CD1c-positive myeloid dendritic cell (primary cell): ENCODE results near the gene TXLNG.
"Not testable (repeated sequence)": the region's sequence is repeated elsewhere in the genome, so short reads cannot be mapped to it uniquely, and the experiment has no call there.

ENCODE experiments used
- DNase-seq: peaks from one replicate; pipeline ENCODE4 v3.0.0-alpha.2; 2016; ENCODE audit errors: extremely low spot score

TXLNG gene

DNA sequence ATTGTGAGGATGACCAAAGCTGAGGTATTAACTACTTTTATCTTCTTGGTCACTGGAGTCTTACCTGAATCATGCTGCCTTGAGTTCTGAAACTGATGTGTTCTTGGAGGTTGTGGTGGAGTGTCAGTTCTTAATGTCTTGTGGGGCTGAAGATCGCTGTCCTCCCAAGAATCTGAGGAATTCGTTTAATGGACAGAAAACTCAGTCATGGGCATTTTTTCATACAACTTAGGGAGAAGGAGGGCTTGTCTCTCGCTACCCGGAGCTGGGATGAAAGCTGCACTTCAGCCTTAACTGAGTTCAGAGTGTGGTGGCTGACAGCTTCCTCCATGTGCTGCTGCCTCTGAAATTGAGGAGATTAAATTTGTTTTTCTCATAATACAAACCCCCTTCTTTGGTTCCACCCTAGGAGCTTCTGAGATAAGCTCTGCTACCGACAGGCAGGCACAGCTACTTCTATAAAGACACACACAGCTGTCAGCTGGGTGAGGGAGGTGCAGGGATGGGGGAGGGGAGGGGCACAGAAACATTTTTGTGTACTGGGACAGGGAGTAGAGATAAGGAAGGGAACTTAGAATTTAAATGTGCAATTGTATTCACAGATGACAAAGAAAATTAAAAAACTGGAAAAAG, 53.1 kb downstream of the TXLNG start:
- DNase-seq, result no peak

- DNase-seq, result no peak
Observed at GRCh38 chrX:16839852-16840460, 53.7 kb downstream of the TXLNG start.

- no peak for DNase-seq
Observed at GRCh38 chrX:16842684-16843083, 56.4 kb downstream of the TXLNG start.

GRCh38 chrX:16843208-16843909, 57.1 kb downstream of the TXLNG start:
- no peak for DNase-seq

DNA sequence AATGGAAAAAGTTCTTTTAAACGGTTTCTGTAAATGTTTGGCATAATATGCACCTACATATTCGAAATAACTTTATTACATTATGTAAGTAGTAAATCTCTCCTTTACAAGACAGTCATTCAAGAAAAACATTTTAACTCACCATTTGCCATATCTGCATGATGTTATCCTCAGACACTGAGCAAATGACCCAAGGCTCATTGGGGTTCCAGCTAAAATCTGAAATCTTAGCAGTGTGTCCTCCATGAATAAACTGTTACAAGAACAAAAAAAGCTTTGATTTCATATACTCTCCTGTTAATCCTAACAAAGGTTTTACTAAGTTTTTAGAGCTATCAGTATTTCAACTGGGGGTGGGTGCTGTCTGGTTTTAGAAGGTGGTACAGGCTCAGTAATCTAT, 59.4 kb downstream of the TXLNG start:
- no peak for DNase-seq

- DNase-seq, result no peak
Observed at GRCh38 chrX:16848541-16848940, 62.3 kb downstream of the TXLNG start.

DNA sequence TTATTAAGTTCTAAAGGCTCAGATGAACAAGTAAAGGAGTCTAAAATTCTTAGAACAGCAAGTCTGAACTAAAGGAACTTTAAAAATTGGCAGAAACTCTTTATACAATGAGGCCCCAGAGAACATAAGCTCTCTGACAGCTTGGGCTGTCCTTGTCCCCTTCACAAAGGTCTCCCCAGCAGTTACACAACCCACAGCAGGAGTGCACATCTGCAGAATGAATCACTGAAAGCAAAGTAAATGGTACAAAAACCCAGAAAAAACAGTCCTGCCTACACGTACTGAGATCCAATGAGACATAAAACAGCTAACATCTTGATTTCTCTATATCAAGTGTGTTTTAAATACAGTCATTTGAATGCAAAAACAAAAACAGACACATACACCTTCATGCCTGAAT, 65.2 kb downstream of the TXLNG start:
- no peak for DNase-seq

- no peak for DNase-seq
Observed at GRCh38 chrX:16851827-16852226, 65.6 kb downstream of the TXLNG start.

DNA sequence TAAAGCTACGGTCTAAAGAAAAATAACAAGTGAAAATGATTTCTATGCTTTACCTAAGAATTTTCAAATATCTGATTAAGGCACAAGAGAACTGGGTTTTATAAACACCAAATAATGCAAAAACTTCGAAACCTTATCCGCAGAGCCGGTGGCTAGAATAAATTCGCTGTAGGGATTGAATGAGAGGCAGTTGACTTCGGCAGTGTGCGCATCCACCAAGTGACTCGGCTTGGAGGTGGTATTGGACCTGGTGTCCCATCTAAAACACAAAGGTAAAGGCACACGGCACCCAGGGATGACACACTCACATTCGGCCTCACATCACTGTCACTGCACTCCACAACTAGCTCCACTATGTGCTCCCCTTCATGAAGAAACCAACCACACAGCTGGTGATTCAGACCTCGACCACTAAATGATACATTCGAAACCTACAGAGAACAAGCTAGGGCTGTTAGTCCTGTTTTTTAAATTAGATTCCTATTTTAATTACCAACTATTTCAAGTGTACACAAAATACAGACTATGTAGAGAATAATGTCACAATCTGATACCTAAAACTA, 66.4 kb downstream of the TXLNG start:
- no peak for DNase-seq

DNA sequence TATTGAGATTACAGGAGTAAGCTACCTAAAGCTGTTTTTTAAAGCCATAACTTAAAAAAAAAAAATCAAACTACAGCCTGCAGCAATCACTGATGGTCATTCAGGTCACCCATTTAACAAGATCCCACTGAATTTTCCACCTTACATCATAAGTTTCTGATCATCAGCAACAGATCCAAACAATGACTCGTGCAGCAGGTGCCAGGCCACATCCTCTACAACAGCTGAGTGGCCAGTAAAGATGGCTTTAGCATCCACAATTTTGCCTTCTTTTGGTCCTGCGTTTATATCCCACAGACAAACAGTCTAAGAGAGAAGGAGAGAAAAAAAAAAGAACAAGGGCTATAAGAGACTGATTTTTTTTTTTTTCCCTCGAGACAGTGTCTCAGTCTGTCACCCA, 67.3 kb downstream of the TXLNG start:
- no peak for DNase-seq

GRCh38 chrX:16855363-16856075, 69.3 kb downstream of the TXLNG start:
- no peak for DNase-seq

- not testable (repeated sequence) for DNase-seq
Observed at GRCh38 chrX:16856076-16856404, 69.8 kb downstream of the TXLNG start.

GRCh38 chrX:16856744-16857143, 70.5 kb downstream of the TXLNG start:
- no peak for DNase-seq

- DNase-seq, result no peak
Observed at GRCh38 chrX:16862829-16863228, 76.6 kb downstream of the TXLNG start.

- no peak for DNase-seq
Observed at GRCh38 chrX:16867947-16868346, 81.7 kb downstream of the TXLNG start.

- DNase-seq, result no peak
Observed at GRCh38 chrX:16868920-16869319, 82.7 kb downstream of the TXLNG start.

GRCh38 chrX:16869393-16870094, 83.3 kb downstream of the TXLNG start:
- DNase-seq, result peak; percentile 67

- peak; percentile 95 for DNase-seq
Observed at GRCh38 chrX:16870095-16870861, 84.0 kb downstream of the TXLNG start, which contains the start of gene RBBP7. RBBP7 (minus strand) TSS chrX:16870362; CDS start chrX:16870053, 309 bp downstream.

GRCh38 chrX:16870862-16871815, 84.9 kb downstream of the TXLNG start:
- no peak for DNase-seq

DNA sequence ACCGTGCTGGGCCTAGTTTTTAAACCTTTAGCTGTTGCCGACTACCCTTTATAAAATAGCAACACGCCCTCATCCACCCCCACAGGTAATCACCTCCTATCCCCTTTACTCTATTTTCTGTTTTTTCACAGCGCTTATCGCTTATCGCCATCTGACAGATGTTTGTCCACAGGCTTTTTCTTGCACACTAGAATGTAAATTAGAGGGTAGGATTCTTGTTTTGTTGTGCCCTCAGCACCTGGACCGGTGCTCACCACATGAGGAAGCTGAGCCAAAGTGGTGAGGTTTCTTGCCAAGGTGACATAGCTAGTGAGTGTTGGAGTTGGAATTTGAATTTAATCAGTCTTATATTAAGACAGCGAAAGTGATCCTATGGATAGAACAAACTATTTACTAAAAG, 86.8 kb downstream of the TXLNG start:
- no peak for DNase-seq
